ENCODE results near the gene ZFHX3.

The ZFHX3 gene

DNA sequence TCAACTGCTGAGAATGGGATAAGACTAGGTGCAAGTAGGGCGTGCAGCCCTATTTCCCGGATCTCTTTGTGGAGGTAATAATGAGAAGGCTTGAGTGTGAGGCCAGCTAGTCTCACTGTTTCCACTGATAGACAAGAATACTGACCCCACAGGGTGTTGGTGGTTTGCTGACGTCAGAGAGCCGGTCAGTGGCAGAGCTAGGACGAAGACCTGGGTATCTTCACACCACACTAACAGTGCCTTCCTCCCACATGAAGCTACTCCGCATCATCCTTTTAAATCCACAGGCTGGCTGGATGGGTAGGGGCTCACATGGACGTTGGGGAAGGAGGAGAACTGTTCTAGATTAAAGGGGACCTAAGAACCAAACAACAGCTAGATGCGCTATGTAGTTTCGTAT lies 68.0 kb downstream of the ZFHX3 start:
- TF ChIP-seq, protein P1, sequence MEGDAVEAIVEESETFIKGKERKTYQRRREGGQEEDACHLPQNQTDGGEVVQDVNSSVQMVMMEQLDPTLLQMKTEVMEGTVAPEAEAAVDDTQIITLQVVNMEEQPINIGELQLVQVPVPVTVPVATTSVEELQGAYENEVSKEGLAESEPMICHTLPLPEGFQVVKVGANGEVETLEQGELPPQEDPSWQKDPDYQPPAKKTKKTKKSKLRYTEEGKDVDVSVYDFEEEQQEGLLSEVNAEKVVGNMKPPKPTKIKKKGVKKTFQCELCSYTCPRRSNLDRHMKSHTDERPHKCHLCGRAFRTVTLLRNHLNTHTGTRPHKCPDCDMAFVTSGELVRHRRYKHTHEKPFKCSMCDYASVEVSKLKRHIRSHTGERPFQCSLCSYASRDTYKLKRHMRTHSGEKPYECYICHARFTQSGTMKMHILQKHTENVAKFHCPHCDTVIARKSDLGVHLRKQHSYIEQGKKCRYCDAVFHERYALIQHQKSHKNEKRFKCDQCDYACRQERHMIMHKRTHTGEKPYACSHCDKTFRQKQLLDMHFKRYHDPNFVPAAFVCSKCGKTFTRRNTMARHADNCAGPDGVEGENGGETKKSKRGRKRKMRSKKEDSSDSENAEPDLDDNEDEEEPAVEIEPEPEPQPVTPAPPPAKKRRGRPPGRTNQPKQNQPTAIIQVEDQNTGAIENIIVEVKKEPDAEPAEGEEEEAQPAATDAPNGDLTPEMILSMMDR (IDR thresholded peaks at IDR 0.05; ENCODE audit: unreplicated experiment in 3 of 3): no peak
- Mint-ChIP-seq H3K36me3 (ENCODE audit: low read depth) (peaks cover 4% of the 10 kb centered on the region), H3K27me3 (ENCODE audit: low read depth) (no peaks in the 10 kb centered on the region), H3K4me3 (no peak overlapping the region), H3K4me1 (peaks cover 23% of the 10 kb centered on the region), H3K27ac (no peak overlapping the region), H3K9me3 (no peaks in the 10 kb centered on the region)

DNA sequence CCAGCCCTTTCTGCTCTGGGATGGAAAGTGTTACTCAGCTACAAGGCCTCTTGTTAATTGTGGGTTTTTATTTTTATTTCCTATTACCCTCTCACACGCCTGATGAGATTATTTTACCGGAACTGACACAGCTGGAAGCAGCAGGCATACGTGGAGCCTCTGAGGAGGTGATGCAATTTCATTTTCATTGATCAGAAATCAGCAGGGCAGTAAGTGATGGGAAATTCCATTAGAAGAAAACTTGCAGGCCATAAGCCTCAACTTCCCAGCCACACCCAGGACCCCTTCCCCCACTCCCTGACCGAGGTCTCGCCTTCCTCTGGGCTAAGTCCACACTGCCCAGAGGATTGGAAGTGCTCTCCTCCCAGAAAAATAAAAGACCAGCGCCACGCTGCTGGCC lies 69.7 kb downstream of the ZFHX3 start:
- peaks cover 4% of the 10 kb centered on the region for H3K36me3 Mint-ChIP-seq (ENCODE audit: low read depth)
- TF ChIP-seq, protein P1 (IDR thresholded peaks at IDR 0.05; ENCODE audit: unreplicated experiment in 3 of 3): no peak
- H3K4me3 Mint-ChIP-seq: no peak overlapping the region
- no peak overlapping the region for H3K27ac Mint-ChIP-seq
- peaks cover 3% of the 10 kb centered on the region for H3K27me3 Mint-ChIP-seq (ENCODE audit: low read depth)
- no peaks in the 10 kb centered on the region for H3K9me3 Mint-ChIP-seq
- H3K4me1 Mint-ChIP-seq: peaks cover 19% of the 10 kb centered on the region

DNA sequence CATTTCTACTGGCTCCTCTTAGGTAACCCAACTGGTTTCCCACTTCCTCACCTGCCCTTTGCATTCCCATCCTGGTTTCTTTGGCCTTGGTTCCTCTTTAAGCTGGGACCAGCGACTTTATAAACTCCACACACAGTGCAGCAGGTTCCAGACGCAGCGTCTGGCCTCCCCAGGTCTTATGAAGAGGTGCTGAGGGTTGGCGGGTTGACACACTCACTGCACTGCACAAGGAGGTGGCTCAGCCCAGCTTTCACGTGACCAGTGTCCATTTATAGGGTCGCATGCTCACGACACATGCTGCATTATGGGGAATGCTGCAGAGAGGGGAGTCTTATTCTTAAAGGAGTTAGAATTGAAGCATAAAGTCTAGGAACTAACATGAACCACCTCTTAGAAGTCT lies 70.8 kb downstream of the ZFHX3 start:
- H3K4me3 Mint-ChIP-seq: no peak overlapping the region
- H3K27me3 Mint-ChIP-seq (ENCODE audit: low read depth): peaks cover 3% of the 10 kb centered on the region
- no peak overlapping the region for H3K27ac Mint-ChIP-seq
- H3K9me3 Mint-ChIP-seq: no peaks in the 10 kb centered on the region
- TF ChIP-seq, protein P1 (IDR thresholded peaks at IDR 0.05; ENCODE audit: unreplicated experiment in 3 of 3): no peak
- peaks cover 4% of the 10 kb centered on the region for H3K36me3 Mint-ChIP-seq (ENCODE audit: low read depth)
- H3K4me1 Mint-ChIP-seq: peaks cover 8% of the 10 kb centered on the region

DNA sequence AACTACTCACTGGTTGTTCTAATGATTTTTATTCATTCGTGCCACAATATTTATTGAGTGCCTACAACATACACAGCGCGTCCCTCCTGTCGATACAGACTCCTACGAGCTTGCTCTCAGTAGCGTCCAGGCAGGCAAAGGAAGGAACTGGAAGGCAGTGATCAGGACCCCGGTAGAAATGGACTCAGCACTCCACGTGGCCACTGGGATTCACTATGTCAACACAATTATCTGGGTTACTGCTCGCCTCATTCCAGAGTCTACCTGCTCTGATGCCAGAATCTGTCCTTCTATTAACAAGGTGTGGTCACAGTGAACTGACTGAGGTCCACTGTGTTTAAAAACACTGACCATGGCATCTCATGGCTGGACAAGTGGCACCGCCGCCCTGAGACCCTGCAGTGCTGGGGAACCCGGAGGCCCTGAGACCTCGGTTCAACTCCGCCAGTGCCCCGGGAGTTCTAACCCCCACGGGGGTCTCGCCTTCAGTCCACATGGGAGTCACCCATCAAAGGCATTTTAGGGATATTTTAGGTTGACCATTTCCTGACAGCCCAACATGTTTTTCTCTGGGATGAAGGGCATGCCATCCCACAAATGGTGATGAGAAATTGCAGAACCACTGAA lies 71.4 kb downstream of the ZFHX3 start:
- Mint-ChIP-seq H3K27me3 (ENCODE audit: low read depth) (peaks cover 3% of the 10 kb centered on the region), H3K9me3 (no peaks in the 10 kb centered on the region), H3K36me3 (ENCODE audit: low read depth) (peaks cover 4% of the 10 kb centered on the region), H3K4me1 (peaks cover 6% of the 10 kb centered on the region), H3K27ac (no peak overlapping the region), H3K4me3 (no peak overlapping the region)
- TF ChIP-seq, protein P1 (IDR thresholded peaks at IDR 0.05; ENCODE audit: unreplicated experiment in 3 of 3): no peak

DNA sequence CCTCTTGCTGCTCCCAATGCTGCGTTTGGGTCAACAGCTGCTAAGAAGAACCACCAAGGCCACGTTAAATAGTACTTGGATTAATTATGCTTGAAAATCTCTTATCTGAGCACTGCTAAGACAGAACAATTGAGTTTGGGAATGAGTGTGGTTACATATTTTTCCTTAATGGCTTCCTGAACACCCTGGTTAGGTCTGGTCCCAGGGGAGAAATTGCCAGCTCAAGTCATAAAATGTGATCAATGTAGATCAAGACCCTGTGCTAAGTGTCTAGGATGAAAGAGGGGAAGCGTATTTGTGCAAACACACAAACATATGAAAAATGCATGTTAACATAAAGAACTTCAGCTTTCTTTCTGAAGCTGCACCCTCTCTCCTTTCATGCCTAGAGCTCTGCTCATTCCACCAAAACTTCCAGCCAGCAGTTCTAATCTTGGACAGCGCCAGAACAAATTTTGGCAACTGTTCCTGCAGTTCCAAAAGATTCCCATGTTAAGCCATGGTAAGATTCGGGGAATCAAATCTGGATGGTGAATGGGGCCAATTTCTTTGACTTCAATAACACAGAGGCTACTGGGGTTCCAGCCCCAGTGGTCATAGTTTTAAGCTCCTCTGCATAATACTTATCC lies 72.0 kb downstream of the ZFHX3 start:
- H3K9me3 Mint-ChIP-seq: no peaks in the 10 kb centered on the region
- H3K4me3 Mint-ChIP-seq: no peak overlapping the region
- TF ChIP-seq, protein P1 (IDR thresholded peaks at IDR 0.05; ENCODE audit: unreplicated experiment in 3 of 3): no peak

More for the DNA sequence above, 72.0 kb downstream of the ZFHX3 start:
- no peak overlapping the region for H3K27ac Mint-ChIP-seq
- H3K4me1 Mint-ChIP-seq: peaks cover 6% of the 10 kb centered on the region
- peaks cover 4% of the 10 kb centered on the region for H3K36me3 Mint-ChIP-seq (ENCODE audit: low read depth)
- H3K27me3 Mint-ChIP-seq (ENCODE audit: low read depth): peaks cover 3% of the 10 kb centered on the region

All from nephron (organoid).